ENCODE data around the gene NLN. TPM values are rescaled to one million over a fixed set of nuclear protein-coding genes. Genes with fewer than 3 reads are reported as not detected.

NLN gene
- total RNA-seq, 4 donors from 2014 or later, result 8.7 to 11.9 (median 9.1) TPM

DNA sequence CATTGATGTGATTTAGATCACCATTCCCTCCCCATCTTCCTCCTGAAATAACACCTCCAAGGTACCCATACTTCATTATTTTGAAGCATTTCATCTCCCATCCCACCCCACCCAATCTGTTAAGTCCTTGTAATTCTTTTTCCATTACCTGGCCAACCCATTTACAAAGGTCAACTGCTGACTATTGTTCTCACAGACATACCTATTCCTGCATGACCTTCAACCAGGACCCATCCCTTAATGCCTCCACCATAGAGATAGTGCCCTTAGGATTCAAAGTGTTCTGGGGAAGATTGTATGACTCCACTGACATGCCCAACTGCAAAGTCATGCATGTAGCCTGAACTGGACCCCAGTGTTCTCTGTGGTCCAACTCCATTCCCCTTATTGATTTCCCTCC lies 91.2 kb downstream of the NLN start:
- no peak for TF ChIP-seq POLR2AphosphoS5 (IDR thresholded peaks at IDR 0.05)
- no peak for TF ChIP-seq EP300 (IDR thresholded peaks at IDR 0.05)
- TF ChIP-seq, protein P1, sequence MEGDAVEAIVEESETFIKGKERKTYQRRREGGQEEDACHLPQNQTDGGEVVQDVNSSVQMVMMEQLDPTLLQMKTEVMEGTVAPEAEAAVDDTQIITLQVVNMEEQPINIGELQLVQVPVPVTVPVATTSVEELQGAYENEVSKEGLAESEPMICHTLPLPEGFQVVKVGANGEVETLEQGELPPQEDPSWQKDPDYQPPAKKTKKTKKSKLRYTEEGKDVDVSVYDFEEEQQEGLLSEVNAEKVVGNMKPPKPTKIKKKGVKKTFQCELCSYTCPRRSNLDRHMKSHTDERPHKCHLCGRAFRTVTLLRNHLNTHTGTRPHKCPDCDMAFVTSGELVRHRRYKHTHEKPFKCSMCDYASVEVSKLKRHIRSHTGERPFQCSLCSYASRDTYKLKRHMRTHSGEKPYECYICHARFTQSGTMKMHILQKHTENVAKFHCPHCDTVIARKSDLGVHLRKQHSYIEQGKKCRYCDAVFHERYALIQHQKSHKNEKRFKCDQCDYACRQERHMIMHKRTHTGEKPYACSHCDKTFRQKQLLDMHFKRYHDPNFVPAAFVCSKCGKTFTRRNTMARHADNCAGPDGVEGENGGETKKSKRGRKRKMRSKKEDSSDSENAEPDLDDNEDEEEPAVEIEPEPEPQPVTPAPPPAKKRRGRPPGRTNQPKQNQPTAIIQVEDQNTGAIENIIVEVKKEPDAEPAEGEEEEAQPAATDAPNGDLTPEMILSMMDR (IDR thresholded peaks at IDR 0.05), result no peak
- TF ChIP-seq POLR2A (IDR thresholded peaks at IDR 0.05; ENCODE audit: low read depth), result no peak
- no peaks in the 10 kb centered on the region for H3K27me3 ChIP-seq
- peaks cover 0 to 3% (median 0%) of the 10 kb centered on the region in 4 donors for H3K4me1 ChIP-seq
- H3K36me3 ChIP-seq, result peaks cover 0 to 61% (median 3%) of the 10 kb centered on the region in 4 donors
- H3K4me3 ChIP-seq, result no peak overlapping the region
- intact Hi-C loops (cut with DNase I), result no loop called here
- no peaks in the 10 kb centered on the region for H3K9me3 ChIP-seq
- no peak overlapping the region for H3K27ac ChIP-seq (replicated peaks in 1 of 4)
- no peak for DNase-seq (ENCODE audit: extremely low spot score)

GRCh38 chr5:65815161-65815560 lies 93.2 kb downstream of the NLN start:
- H3K9me3 ChIP-seq, result no peaks in the 10 kb centered on the region
- intact Hi-C loops (cut with DNase I), result no loop called here
- H3K27me3 ChIP-seq, result no peaks in the 10 kb centered on the region
- 94% methylated on average over 1 of the region's 1 CpG for WGBS
- H3K27ac ChIP-seq (replicated peaks in 1 of 4), result no peak overlapping the region
- H3K4me3 ChIP-seq, result no peak overlapping the region
- no peak for DNase-seq (ENCODE audit: extremely low spot score)
- H3K4me1 ChIP-seq, result no peaks in the 10 kb centered on the region
- TF ChIP-seq EP300 (IDR thresholded peaks at IDR 0.05) (no peak), POLR2A (IDR thresholded peaks at IDR 0.05; ENCODE audit: low read depth) (no peak), POLR2AphosphoS5 (IDR thresholded peaks at IDR 0.05) (no peak)
- TF ChIP-seq, protein P1 (IDR thresholded peaks at IDR 0.05), result no peak
- H3K36me3 ChIP-seq, result peaks cover 0 to 52% (median 3%) of the 10 kb centered on the region in 4 donors

DNA sequence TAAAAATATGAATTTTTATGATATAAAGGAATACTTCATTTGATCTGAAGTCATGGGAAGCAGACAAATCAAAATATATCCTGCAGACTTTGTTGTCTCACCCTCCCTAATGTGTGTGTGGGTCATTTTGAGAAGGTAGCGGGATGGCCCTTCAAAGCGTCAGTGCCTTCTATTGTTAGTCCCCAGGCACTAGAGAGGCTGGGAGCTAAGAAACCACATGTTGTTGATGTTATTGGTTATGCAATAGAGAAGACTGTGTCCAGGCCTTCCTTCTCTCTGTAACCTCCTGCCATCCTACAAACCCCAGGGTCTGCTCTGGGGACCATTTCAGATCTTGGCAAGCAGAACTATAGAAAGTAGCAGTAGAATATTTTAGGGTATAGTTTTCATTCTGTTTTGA lies 94.7 kb downstream of the NLN start:
- WGBS, result 91% methylated on average over 2 of the region's 2 CpGs
- intact Hi-C loops (cut with DNase I), result no loop called here

DNA sequence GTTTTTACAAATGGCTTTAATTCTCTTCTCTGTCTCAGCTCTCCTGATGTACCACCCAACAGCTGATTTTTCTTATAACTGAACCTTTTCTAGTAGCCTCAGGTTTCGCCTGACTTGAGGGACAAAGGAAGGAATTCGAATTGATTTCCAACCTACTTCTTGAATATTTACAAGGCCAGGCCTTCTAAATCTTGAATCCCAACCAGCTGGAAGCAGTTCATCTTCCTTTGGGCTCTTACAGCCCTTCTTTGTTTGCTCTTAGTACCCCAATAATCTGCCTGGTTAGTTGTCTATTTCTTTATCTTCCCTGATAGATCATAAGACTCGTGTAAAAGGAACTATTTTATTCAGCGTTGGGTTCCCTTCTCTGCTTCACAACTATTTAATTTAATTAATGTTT lies 95.9 kb downstream of the NLN start:
- H3K36me3 ChIP-seq, result peaks cover 0 to 26% (median 3%) of the 10 kb centered on the region in 4 donors
- H3K4me3 ChIP-seq, result no peak overlapping the region
- TF ChIP-seq EP300 (IDR thresholded peaks at IDR 0.05) (no peak), POLR2AphosphoS5 (IDR thresholded peaks at IDR 0.05) (no peak), POLR2A (IDR thresholded peaks at IDR 0.05; ENCODE audit: low read depth) (no peak)
- TF ChIP-seq, protein P1 (IDR thresholded peaks at IDR 0.05), result no peak
- no peak overlapping the region for H3K27ac ChIP-seq (replicated peaks in 1 of 4)
- intact Hi-C loops (cut with DNase I), result no loop called here
- no peaks in the 10 kb centered on the region for H3K9me3 ChIP-seq
- 90% methylated on average over 4 of the region's 4 CpGs for WGBS
- no peaks in the 10 kb centered on the region for H3K27me3 ChIP-seq
- no peaks in the 10 kb centered on the region for H3K4me1 ChIP-seq
- no peak for DNase-seq (ENCODE audit: extremely low spot score)

More for the DNA sequence above, 94.7 kb downstream of the NLN start:
- no peaks in the 10 kb centered on the region for H3K4me1 ChIP-seq
- peaks cover 0 to 38% (median 3%) of the 10 kb centered on the region in 4 donors for H3K36me3 ChIP-seq
- no peak for DNase-seq (ENCODE audit: extremely low spot score)
- no peak overlapping the region for H3K27ac ChIP-seq (replicated peaks in 1 of 4)
- TF ChIP-seq, protein P1 (IDR thresholded peaks at IDR 0.05), result no peak
- TF ChIP-seq POLR2AphosphoS5 (IDR thresholded peaks at IDR 0.05) (no peak), POLR2A (IDR thresholded peaks at IDR 0.05; ENCODE audit: low read depth) (no peak), EP300 (IDR thresholded peaks at IDR 0.05) (no peak)
- H3K9me3 ChIP-seq, result no peaks in the 10 kb centered on the region
- H3K27me3 ChIP-seq, result no peaks in the 10 kb centered on the region
- H3K4me3 ChIP-seq, result no peak overlapping the region

GRCh38 chr5:65818592-65818991 lies 96.6 kb downstream of the NLN start:
- no peaks in the 10 kb centered on the region for H3K4me1 ChIP-seq
- 100% methylated on average over 3 of the region's 4 CpGs for WGBS
- peaks cover 0 to 19% (median under 1%) of the 10 kb centered on the region in 4 donors for H3K36me3 ChIP-seq
- H3K27ac ChIP-seq (replicated peaks in 1 of 4), result no peak overlapping the region
- H3K27me3 ChIP-seq, result no peaks in the 10 kb centered on the region
- TF ChIP-seq POLR2AphosphoS5 (IDR thresholded peaks at IDR 0.05), result no peak
- TF ChIP-seq, protein P1 (IDR thresholded peaks at IDR 0.05), result no peak
- TF ChIP-seq EP300 (IDR thresholded peaks at IDR 0.05), result no peak
- TF ChIP-seq POLR2A (IDR thresholded peaks at IDR 0.05; ENCODE audit: low read depth), result no peak
- no peak for DNase-seq (ENCODE audit: extremely low spot score)
- H3K9me3 ChIP-seq, result no peaks in the 10 kb centered on the region
- intact Hi-C loops (cut with DNase I), result no loop called here
- H3K4me3 ChIP-seq, result no peak overlapping the region
